H1 (cell line): ENCODE data around the gene MYO1D. TPM values are rescaled to one million over a fixed set of nuclear protein-coding genes. Genes with fewer than 3 reads are reported as not detected.

Experiments used
- GABPA ChIP-seq: IDR thresholded peaks from 2 replicates; pipeline ENCODE4 v1.6.1; 2011; ENCODE audit warnings: mild to moderate bottlenecking, low read length, moderate library complexity, borderline replicate concordance; ENCODE audit not compliant: insufficient read depth
- GTF2F1 ChIP-seq: IDR thresholded peaks from 2 replicates; pipeline ENCODE4 v1.6.1; 2012; ENCODE audit warnings: low read depth, low read length, improper control_type of control experiment, borderline replicate concordance
- JUN ChIP-seq: IDR thresholded peaks from 2 replicates; pipeline ENCODE4 v1.6.1; 2011; ENCODE audit warnings: low read depth, mild to moderate bottlenecking, improper control_type of control experiment, low read length
- NRF1 ChIP-seq: IDR thresholded peaks from 2 replicates; pipeline ENCODE4 v1.6.1; 2011; ENCODE audit warnings: mild to moderate bottlenecking, low read depth, low read length, improper control_type of control experiment
- SIRT6 ChIP-seq: IDR thresholded peaks from one replicate; pipeline ENCODE4 v1.7.1; 2012; ENCODE audit warnings: low read length, inconsistent platforms
- TAF7 ChIP-seq: optimal IDR thresholded peaks from 2 replicates; pipeline ENCODE3; 2011; ENCODE audit warnings: low read depth, mild to moderate bottlenecking, inconsistent platforms, low read length, moderate library complexity, borderline replicate concordance
- TEAD4 ChIP-seq: IDR thresholded peaks from 2 replicates; pipeline ENCODE4 v1.6.1; 2012; ENCODE audit warnings: low read depth, low read length, inconsistent platforms, mixed read lengths
- polyA plus RNA-seq, 7 experiments: library from polyadenylated mRNA; depleted of rRNA in 3 of 7; stranded (reverse) in 5 of 7; unstranded in 2 of 7; fragments of >200 nt in 5 of 7; fragments of 200-250 nt in 2 of 7; gene quantifications; 1 replicate in 5 of 7; 2 replicates in 1 of 7; 4 replicates in 1 of 7; pipeline versions ENCODE4 v1.2.1 to v1.2.3, GENCODE V29; 2011 to 2013; ENCODE audit warnings: missing spikeins in 2 of 7, mixed read lengths in 2 of 7
- total RNA-seq: library from RNA; stranded (reverse); fragmentation: NEBNext Ultra II Directional; extraction: Animal tissue kit (Norgen Biotek cat#: 25700); gene quantifications from 2 replicates; pipeline ENCODE4 v1.2.1, GENCODE V29; 2021
- TF ChIP-seq, protein P1 (sequence below): fragments of 300-600 bp; sonication (generic); IDR thresholded peaks from 2 replicates; pipeline ENCODE4 v1.7.1; 2012; ENCODE audit warnings: low read length, moderate library complexity, mild to moderate bottlenecking, inconsistent platforms; ENCODE audit not compliant: insufficient replicate concordance
- TF ChIP-seq, protein P2 (sequence below): IDR thresholded peaks from 2 replicates; pipeline ENCODE4 v1.6.1; 2012; ENCODE audit warnings: low read length, inconsistent platforms

Gene MYO1D
- total and polyA plus RNA-seq, 2 of the 8 experiments (the other 6 are each of a cell fraction or from before 2014, with no cell fraction given) = 6.5 to 25.4 TPM

DNA sequence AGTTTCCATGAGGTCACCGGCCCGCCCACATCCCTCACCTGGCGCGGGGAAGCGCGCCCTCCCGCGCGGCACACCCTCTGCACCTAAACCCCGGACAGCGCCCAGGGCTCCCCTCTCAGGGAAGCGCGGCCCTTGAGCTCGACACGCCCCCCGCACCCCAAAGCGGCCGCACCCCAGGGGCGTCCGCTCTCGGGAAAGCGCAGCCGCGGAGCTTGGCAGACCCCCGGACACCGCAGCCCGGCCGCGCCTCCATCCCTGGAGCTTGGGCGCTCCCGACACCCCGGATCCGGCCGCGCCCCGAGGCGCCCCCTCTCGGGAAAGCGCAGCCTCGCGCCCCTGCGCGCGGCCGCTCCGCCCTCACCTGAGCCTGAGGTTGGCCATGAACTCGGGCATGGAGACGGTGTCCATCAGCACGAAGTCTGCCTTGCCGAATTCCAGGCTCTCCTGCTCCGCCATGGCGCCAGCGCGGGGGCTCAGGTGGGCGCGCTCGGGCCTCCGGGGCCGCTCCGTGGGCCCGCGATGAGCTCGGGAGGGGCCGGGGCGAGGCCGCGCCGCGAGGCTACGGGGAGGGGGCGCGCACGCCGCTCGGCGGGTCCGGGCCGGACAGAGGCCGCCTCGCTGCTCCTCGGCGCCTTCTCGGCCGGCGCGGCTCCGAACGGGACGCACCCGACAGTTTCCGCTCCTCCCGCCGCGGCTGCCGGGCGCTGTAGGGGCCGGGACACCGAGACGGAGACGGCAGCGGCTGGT lies at the start of gene MYO1D (continued):
- TF ChIP-seq, protein P1, sequence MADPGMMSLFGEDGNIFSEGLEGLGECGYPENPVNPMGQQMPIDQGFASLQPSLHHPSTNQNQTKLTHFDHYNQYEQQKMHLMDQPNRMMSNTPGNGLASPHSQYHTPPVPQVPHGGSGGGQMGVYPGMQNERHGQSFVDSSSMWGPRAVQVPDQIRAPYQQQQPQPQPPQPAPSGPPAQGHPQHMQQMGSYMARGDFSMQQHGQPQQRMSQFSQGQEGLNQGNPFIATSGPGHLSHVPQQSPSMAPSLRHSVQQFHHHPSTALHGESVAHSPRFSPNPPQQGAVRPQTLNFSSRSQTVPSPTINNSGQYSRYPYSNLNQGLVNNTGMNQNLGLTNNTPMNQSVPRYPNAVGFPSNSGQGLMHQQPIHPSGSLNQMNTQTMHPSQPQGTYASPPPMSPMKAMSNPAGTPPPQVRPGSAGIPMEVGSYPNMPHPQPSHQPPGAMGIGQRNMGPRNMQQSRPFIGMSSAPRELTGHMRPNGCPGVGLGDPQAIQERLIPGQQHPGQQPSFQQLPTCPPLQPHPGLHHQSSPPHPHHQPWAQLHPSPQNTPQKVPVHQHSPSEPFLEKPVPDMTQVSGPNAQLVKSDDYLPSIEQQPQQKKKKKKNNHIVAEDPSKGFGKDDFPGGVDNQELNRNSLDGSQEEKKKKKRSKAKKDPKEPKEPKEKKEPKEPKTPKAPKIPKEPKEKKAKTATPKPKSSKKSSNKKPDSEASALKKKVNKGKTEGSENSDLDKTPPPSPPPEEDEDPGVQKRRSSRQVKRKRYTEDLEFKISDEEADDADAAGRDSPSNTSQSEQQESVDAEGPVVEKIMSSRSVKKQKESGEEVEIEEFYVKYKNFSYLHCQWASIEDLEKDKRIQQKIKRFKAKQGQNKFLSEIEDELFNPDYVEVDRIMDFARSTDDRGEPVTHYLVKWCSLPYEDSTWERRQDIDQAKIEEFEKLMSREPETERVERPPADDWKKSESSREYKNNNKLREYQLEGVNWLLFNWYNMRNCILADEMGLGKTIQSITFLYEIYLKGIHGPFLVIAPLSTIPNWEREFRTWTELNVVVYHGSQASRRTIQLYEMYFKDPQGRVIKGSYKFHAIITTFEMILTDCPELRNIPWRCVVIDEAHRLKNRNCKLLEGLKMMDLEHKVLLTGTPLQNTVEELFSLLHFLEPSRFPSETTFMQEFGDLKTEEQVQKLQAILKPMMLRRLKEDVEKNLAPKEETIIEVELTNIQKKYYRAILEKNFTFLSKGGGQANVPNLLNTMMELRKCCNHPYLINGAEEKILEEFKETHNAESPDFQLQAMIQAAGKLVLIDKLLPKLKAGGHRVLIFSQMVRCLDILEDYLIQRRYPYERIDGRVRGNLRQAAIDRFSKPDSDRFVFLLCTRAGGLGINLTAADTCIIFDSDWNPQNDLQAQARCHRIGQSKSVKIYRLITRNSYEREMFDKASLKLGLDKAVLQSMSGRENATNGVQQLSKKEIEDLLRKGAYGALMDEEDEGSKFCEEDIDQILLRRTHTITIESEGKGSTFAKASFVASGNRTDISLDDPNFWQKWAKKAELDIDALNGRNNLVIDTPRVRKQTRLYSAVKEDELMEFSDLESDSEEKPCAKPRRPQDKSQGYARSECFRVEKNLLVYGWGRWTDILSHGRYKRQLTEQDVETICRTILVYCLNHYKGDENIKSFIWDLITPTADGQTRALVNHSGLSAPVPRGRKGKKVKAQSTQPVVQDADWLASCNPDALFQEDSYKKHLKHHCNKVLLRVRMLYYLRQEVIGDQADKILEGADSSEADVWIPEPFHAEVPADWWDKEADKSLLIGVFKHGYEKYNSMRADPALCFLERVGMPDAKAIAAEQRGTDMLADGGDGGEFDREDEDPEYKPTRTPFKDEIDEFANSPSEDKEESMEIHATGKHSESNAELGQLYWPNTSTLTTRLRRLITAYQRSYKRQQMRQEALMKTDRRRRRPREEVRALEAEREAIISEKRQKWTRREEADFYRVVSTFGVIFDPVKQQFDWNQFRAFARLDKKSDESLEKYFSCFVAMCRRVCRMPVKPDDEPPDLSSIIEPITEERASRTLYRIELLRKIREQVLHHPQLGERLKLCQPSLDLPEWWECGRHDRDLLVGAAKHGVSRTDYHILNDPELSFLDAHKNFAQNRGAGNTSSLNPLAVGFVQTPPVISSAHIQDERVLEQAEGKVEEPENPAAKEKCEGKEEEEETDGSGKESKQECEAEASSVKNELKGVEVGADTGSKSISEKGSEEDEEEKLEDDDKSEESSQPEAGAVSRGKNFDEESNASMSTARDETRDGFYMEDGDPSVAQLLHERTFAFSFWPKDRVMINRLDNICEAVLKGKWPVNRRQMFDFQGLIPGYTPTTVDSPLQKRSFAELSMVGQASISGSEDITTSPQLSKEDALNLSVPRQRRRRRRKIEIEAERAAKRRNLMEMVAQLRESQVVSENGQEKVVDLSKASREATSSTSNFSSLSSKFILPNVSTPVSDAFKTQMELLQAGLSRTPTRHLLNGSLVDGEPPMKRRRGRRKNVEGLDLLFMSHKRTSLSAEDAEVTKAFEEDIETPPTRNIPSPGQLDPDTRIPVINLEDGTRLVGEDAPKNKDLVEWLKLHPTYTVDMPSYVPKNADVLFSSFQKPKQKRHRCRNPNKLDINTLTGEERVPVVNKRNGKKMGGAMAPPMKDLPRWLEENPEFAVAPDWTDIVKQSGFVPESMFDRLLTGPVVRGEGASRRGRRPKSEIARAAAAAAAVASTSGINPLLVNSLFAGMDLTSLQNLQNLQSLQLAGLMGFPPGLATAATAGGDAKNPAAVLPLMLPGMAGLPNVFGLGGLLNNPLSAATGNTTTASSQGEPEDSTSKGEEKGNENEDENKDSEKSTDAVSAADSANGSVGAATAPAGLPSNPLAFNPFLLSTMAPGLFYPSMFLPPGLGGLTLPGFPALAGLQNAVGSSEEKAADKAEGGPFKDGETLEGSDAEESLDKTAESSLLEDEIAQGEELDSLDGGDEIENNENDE = no peak
- no peak for TF ChIP-seq GTF2F1
- TF ChIP-seq, protein P2, sequence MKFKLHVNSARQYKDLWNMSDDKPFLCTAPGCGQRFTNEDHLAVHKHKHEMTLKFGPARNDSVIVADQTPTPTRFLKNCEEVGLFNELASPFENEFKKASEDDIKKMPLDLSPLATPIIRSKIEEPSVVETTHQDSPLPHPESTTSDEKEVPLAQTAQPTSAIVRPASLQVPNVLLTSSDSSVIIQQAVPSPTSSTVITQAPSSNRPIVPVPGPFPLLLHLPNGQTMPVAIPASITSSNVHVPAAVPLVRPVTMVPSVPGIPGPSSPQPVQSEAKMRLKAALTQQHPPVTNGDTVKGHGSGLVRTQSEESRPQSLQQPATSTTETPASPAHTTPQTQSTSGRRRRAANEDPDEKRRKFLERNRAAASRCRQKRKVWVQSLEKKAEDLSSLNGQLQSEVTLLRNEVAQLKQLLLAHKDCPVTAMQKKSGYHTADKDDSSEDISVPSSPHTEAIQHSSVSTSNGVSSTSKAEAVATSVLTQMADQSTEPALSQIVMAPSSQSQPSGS = peak; percentile 69; the same call in 1 of the 2 replicates
- TF ChIP-seq SIRT6 = no peak
- no peak for TF ChIP-seq JUN
- TF ChIP-seq GABPA = no peak
- TF ChIP-seq TEAD4 = no peak
- peak; percentile 72 for TF ChIP-seq TAF7
- no peak for TF ChIP-seq NRF1
